SU-DHL-6 (cell line): Measurements from ENCODE around the gene LEMD2.

Source experiments
- H2AFZ ChIP-seq: fragments of 200-600 bp; sonication (generic); 2 replicates; pipeline ENCODE4 v1.6.1; 2014; ENCODE audit warnings: low read depth, mild to moderate bottlenecking, moderate library complexity, mixed read lengths, antibody characterized with exemption, low read length; ENCODE audit not compliant: severe bottlenecking
- H3F3A ChIP-seq: fragments of 200-600 bp; shearing (Covaris generic); 2 replicates; pipeline ENCODE4 v1.6.0; 2016; ENCODE audit warnings: antibody characterized with exemption, mild to moderate bottlenecking; ENCODE audit not compliant: insufficient read depth
- H3K27ac ChIP-seq: fragments of 200-600 bp; sonication (generic); 2 replicates; pipeline ENCODE4 v1.5.1; 2016; ENCODE audit warnings: low read depth, mild to moderate bottlenecking, low read length, moderate library complexity, mixed read lengths
- H3K27me3 ChIP-seq: fragments of 200-600 bp; sonication (generic), shearing (Covaris generic); 2 replicates; pipeline ENCODE4 v1.6.0; 2014; ENCODE audit warnings: mild to moderate bottlenecking, low read length
- H3K36me3 ChIP-seq: fragments of 200-600 bp; sonication (generic); 2 replicates; pipeline ENCODE4 v1.6.1; 2014; ENCODE audit warnings: mild to moderate bottlenecking, low read length, mixed read lengths
- H3K4me2 ChIP-seq: fragments of 300-600, 200-600 bp; shearing (Covaris generic), sonication (generic); 2 replicates; pipeline ENCODE4 v1.6.0; 2014; ENCODE audit warnings: low read length, low read depth, mild to moderate bottlenecking; ENCODE audit not compliant: poor library complexity, severe bottlenecking
- H3K4me3 ChIP-seq: fragments of 200-600 bp; sonication (generic); 2 replicates; pipeline ENCODE4 v1.5.1; 2014; ENCODE audit warnings: antibody characterized with exemption, low read length, mild to moderate bottlenecking, mixed read lengths; ENCODE audit not compliant: insufficient read depth, poor library complexity, severe bottlenecking
- H3K79me2 ChIP-seq: fragments of 200-600 bp; sonication (generic); 2 replicates; pipeline ENCODE4 v1.6.1; 2014; ENCODE audit warnings: mild to moderate bottlenecking, low read length, moderate library complexity; ENCODE audit not compliant: insufficient read depth
- H3K9ac ChIP-seq: fragments of 200-600 bp; sonication (generic); 2 replicates; pipeline ENCODE4 v1.7.0; 2014; ENCODE audit warnings: mild to moderate bottlenecking, low read length
- H3K9me2 ChIP-seq: fragments of 200-600 bp; sonication (generic); replicated peaks from 2 replicates; pipeline ENCODE4 v1.6.1; 2014; ENCODE audit warnings: low read length; ENCODE audit not compliant: insufficient read depth
- H3K9me3 ChIP-seq: fragments of 200-600 bp; sonication (generic); 2 replicates; pipeline ENCODE4 v1.6.1; 2014; ENCODE audit warnings: low read length, mixed read lengths; ENCODE audit not compliant: insufficient read depth
- H4K20me1 ChIP-seq: fragments of 200-600 bp; sonication (generic); 2 replicates; pipeline ENCODE4 v1.6.1; 2014; ENCODE audit warnings: low read depth, mild to moderate bottlenecking, antibody characterized with exemption, low read length, moderate library complexity, mixed read lengths
- CTCF ChIP-seq: fragments of 200-600 bp; sonication (generic); IDR thresholded peaks from one replicate; pipeline ENCODE4 v1.5.1; 2017; ENCODE audit warnings: antibody characterized with exemption, mild to moderate bottlenecking, low read length, moderate library complexity; ENCODE audit not compliant: insufficient read depth, poor library complexity, severe bottlenecking
- EZH2phosphoT487 ChIP-seq: fragments of 200-600 bp; sonication (generic), shearing (Covaris generic); conservative IDR thresholded peaks from 2 replicates; pipeline ENCODE4 v1.6.1; 2018; ENCODE audit warnings: mild to moderate bottlenecking, antibody characterized with exemption, low read length, moderate library complexity, mixed read lengths

LEMD2 gene

GRCh38 chr6:33761581-33761921, 27.4 kb downstream of the LEMD2 start:
- Histone ChIP-seq H3K36me3 (no peaks in the 10 kb centered on the region), H3K4me3 (no peak overlapping the region), H3K27me3 (no peaks in the 10 kb centered on the region), H3K9me2 (no peaks in the 10 kb centered on the region), H3K79me2 (no peaks in the 10 kb centered on the region), H3F3A (no peaks in the 10 kb centered on the region), H2AFZ (no peak overlapping the region), H3K27ac (no peak overlapping the region), H3K4me2 (no peak overlapping the region), H3K9ac (no peak overlapping the region), H4K20me1 (no peaks in the 10 kb centered on the region), H3K9me3 (no peaks in the 10 kb centered on the region)
- TF ChIP-seq CTCF (no peak), EZH2phosphoT487 (no peak)

- H3K9me3 ChIP-seq = no peaks in the 10 kb centered on the region
- H3F3A ChIP-seq = no peaks in the 10 kb centered on the region
- TF ChIP-seq EZH2phosphoT487 (no peak), CTCF (no peak)
- H3K9ac ChIP-seq = no peak overlapping the region
- no peak overlapping the region for H3K4me3 ChIP-seq
- no peaks in the 10 kb centered on the region for H4K20me1 ChIP-seq
- H3K9me2 ChIP-seq = no peaks in the 10 kb centered on the region
- H3K36me3 ChIP-seq = no peaks in the 10 kb centered on the region
- H3K4me2 ChIP-seq = no peak overlapping the region
- no peak overlapping the region for H2AFZ ChIP-seq
- no peaks in the 10 kb centered on the region for H3K79me2 ChIP-seq
- no peaks in the 10 kb centered on the region for H3K27me3 ChIP-seq
- no peak overlapping the region for H3K27ac ChIP-seq
Observed at GRCh38 chr6:33759887-33760629, 28.9 kb downstream of the LEMD2 start.

GRCh38 chr6:33758815-33759216, 30.1 kb downstream of the LEMD2 start:
- no peak overlapping the region for H3K9ac ChIP-seq
- H2AFZ ChIP-seq = no peak overlapping the region
- H3K9me3 ChIP-seq = no peaks in the 10 kb centered on the region
- H3K4me2 ChIP-seq = no peak overlapping the region
- H3K27ac ChIP-seq = no peak overlapping the region
- no peaks in the 10 kb centered on the region for H3F3A ChIP-seq
- H3K27me3 ChIP-seq = no peaks in the 10 kb centered on the region
- no peaks in the 10 kb centered on the region for H4K20me1 ChIP-seq
- no peaks in the 10 kb centered on the region for H3K79me2 ChIP-seq
- no peaks in the 10 kb centered on the region for H3K9me2 ChIP-seq
- TF ChIP-seq CTCF (no peak), EZH2phosphoT487 (no peak)
- H3K4me3 ChIP-seq = no peak overlapping the region
- H3K36me3 ChIP-seq = no peaks in the 10 kb centered on the region
